HCT116 (cell line): Measurements from ENCODE around the gene SH3GL2. TPM values are rescaled to one million over a fixed set of nuclear protein-coding genes. Genes with fewer than 3 reads are reported as not detected.

Source experiments
- ATAC-seq: fragments of 200-7000 bp; cut with Tn5 transposase; 2 replicates; pipeline ENCODE4 v1.9.1; 2020; ENCODE audit warnings: mild to moderate bottlenecking, moderate library complexity
- BruUV-seq: library from RNA; stranded (reverse); fragments of 400-500 nt; replicated peaks from 2 replicates; lab custom pipeline; 2021; lab: Mats Ljungman, UMichigan
- CTCF ChIA-PET: fragments of 300-600 bp; sonication (Branson Sonifier 250); formaldehyde crosslinking; loops from one replicate; lab custom pipeline; 2021; ENCODE audit warnings: antibody characterized with exemption; lab: Charles Lee
- POLR2A ChIA-PET: fragments of 300-600, 350-600 bp; sonication (Branson Sonifier 250); formaldehyde crosslinking; loops from one replicate; lab custom pipeline; 2021; ENCODE audit warnings: antibody characterized with exemption; lab: Charles Lee
- RAD21 ChIA-PET, 2 experiments: fragments of 300-600 bp; sonication (Branson Sonifier 250); formaldehyde crosslinking; loops; one replicate each; lab custom pipeline; 2023; ENCODE audit warnings: low total read pairs in 2 of 2; ENCODE audit not compliant: uncharacterized antibody in 2 of 2, unreplicated experiment in 2 of 2, low non-redundant PET in 1 of 2; lab: Charles Lee
- DNase-seq: peaks from one replicate; pipeline ENCODE4 v3.0.0-alpha.2; 2010; ENCODE audit warnings: low read depth, low spot score
- H2AFZ ChIP-seq: fragments of 200-600 bp; shearing (Covaris generic), sonication (generic); 2 replicates; pipeline ENCODE4 v1.6.1; 2017; ENCODE audit warnings: low read depth, mixed run types, mixed read lengths, antibody characterized with exemption, low read length; ENCODE audit not compliant: poor library complexity, severe bottlenecking
- H3K27ac ChIP-seq: 2 replicates; pipeline ENCODE4 v1.5.1; 2012; ENCODE audit warnings: low read depth, low read length
- H3K27me3 ChIP-seq: fragments of 200-600 bp; sonication (generic); 2 replicates; pipeline ENCODE4 v1.6.1; 2016; ENCODE audit warnings: mixed run types, low read length, mixed read lengths; ENCODE audit not compliant: insufficient read depth
- H3K36me3 ChIP-seq, 2 experiments: fragments of 200-500 bp in 1 of 2; fragments of 200-600 bp in 1 of 2; sonication (Bioruptor generic) in 1 of 2; sonication (generic) in 1 of 2; 2 replicates each; pipeline versions ENCODE4 v1.5.1 to v1.6.1; 2014 to 2016; ENCODE audit warnings: low read length in 2 of 2, inconsistent platforms in 1 of 2, mixed read lengths in 1 of 2, mixed run types in 1 of 2; ENCODE audit not compliant: insufficient read depth in 2 of 2, control insufficient read depth in 1 of 2
- H3K4me1 ChIP-seq, 2 experiments: fragments of 200-600 bp in 1 of 2; sonication (generic) in 1 of 2; 2 replicates each; pipeline versions ENCODE4 v1.5.1 to v1.6.1; 2012 to 2017; ENCODE audit warnings: low read length in 2 of 2, inconsistent platforms in 1 of 2, mild to moderate bottlenecking in 1 of 2, mixed read lengths in 1 of 2, mixed run types in 1 of 2, moderate library complexity in 1 of 2; ENCODE audit not compliant: insufficient read depth in 2 of 2, control insufficient read depth in 1 of 2
- H3K4me2 ChIP-seq: fragments of 200-600 bp; sonication (generic); 2 replicates; pipeline ENCODE4 v1.6.1; 2017; ENCODE audit warnings: mixed run types, low read length, mixed read lengths
- H3K4me3 ChIP-seq, 2 experiments: fragments of 200-600 bp in 1 of 2; sonication (generic) in 1 of 2; replicated peaks in 1 of 2; 2 replicates each; pipeline ENCODE4 v1.5.1; 2011 to 2016; ENCODE audit warnings: low read length in 2 of 2, control low read depth in 1 of 2, low read depth in 1 of 2, mild to moderate bottlenecking in 1 of 2, mixed read lengths in 1 of 2, mixed run types in 1 of 2
- H3K79me2 ChIP-seq: fragments of 200-600 bp; sonication (generic); 2 replicates; pipeline ENCODE4 v1.6.1; 2017; ENCODE audit warnings: mild to moderate bottlenecking, mixed run types, low read length, moderate library complexity, mixed read lengths; ENCODE audit not compliant: insufficient read depth
- H3K9ac ChIP-seq: fragments of 200-600 bp; sonication (generic); 2 replicates; pipeline ENCODE4 v1.6.1; 2016; ENCODE audit warnings: low read length, mixed read lengths
- H3K9me2 ChIP-seq: fragments of 200-600 bp; sonication (generic), shearing (Covaris generic); 2 replicates; pipeline ENCODE4 v1.6.1; 2017; ENCODE audit warnings: mixed run types, mild to moderate bottlenecking, moderate library complexity; ENCODE audit not compliant: insufficient read depth
- H3K9me3 ChIP-seq, 2 experiments: fragments of 200-500 bp in 1 of 2; fragments of 200-600 bp in 1 of 2; sonication (Bioruptor generic) in 1 of 2; sonication (generic) in 1 of 2; 2 replicates each; pipeline ENCODE4 v1.6.1; 2014 to 2017; ENCODE audit warnings: low read length in 2 of 2, mixed read lengths in 2 of 2, inconsistent platforms in 1 of 2, low read depth in 1 of 2, mild to moderate bottlenecking in 1 of 2, mixed run types in 1 of 2, moderate library complexity in 1 of 2; ENCODE audit not compliant: control insufficient read depth in 1 of 2, insufficient read depth in 1 of 2
- H4K20me1 ChIP-seq: fragments of 200-600 bp; sonication (generic), shearing (Covaris generic); 2 replicates; pipeline ENCODE4 v1.6.1; 2017; ENCODE audit warnings: mixed run types, mild to moderate bottlenecking, moderate library complexity; ENCODE audit not compliant: insufficient read depth
- ATF3 ChIP-seq: IDR thresholded peaks from 2 replicates; pipeline ENCODE4 v1.6.1; 2012
- CBX3 ChIP-seq: IDR thresholded peaks from 2 replicates; pipeline ENCODE4 v1.6.1; 2012; ENCODE audit warnings: low read depth
- CEBPB ChIP-seq: IDR thresholded peaks from 2 replicates; pipeline ENCODE4 v1.6.1; 2012; ENCODE audit warnings: low read depth
- CTCF ChIP-seq, 3 experiments: fragments of 200-600 bp in 1 of 3; sonication (generic) in 1 of 3; IDR thresholded peaks in 2 of 3; conservative IDR thresholded peaks in 1 of 3; 2 replicates each; pipeline ENCODE4 v1.5.1; 2012 to 2017; ENCODE audit warnings: low read depth in 2 of 3, low read length in 2 of 3, antibody characterized with exemption in 1 of 3, borderline replicate concordance in 1 of 3, control low read depth in 1 of 3, mild to moderate bottlenecking in 1 of 3, mixed read lengths in 1 of 3, mixed run types in 1 of 3, moderate library complexity in 1 of 3; ENCODE audit not compliant: insufficient read depth in 1 of 3
- EGR1 ChIP-seq: IDR thresholded peaks from 2 replicates; pipeline ENCODE4 v1.6.1; 2012; ENCODE audit warnings: low read depth
- EZH2 ChIP-seq: fragments of 200-600 bp; sonication (generic); IDR thresholded peaks from 2 replicates; pipeline ENCODE4 v1.6.1; 2017; ENCODE audit warnings: antibody characterized with exemption, mixed run types
- FOSL1 ChIP-seq: IDR thresholded peaks from 2 replicates; pipeline ENCODE4 v1.6.1; 2012; ENCODE audit warnings: low read depth
- MAX ChIP-seq: IDR thresholded peaks from 2 replicates; pipeline ENCODE4 v1.6.1; 2012
- RAD21 ChIP-seq: IDR thresholded peaks from 2 replicates; pipeline ENCODE4 v1.6.1; 2012; ENCODE audit warnings: low read depth, mild to moderate bottlenecking
- REST ChIP-seq: IDR thresholded peaks from 2 replicates; pipeline ENCODE4 v1.6.1; 2012; ENCODE audit warnings: low read depth
- SIN3A ChIP-seq: IDR thresholded peaks from 2 replicates; pipeline ENCODE4 v1.6.1; 2012; ENCODE audit warnings: low read depth
- SRF ChIP-seq: IDR thresholded peaks from 2 replicates; pipeline ENCODE4 v1.6.1; 2012; ENCODE audit warnings: low read depth
- YY1 ChIP-seq: IDR thresholded peaks from 2 replicates; pipeline ENCODE4 v1.6.1; 2011; ENCODE audit warnings: low read length, low read depth, moderate library complexity, mild to moderate bottlenecking; ENCODE audit not compliant: insufficient replicate concordance; ENCODE audit errors: extremely low read depth
- ZBTB33 ChIP-seq: IDR thresholded peaks from 2 replicates; pipeline ENCODE4 v1.6.1; 2011; ENCODE audit warnings: mild to moderate bottlenecking, low read length, moderate library complexity; ENCODE audit not compliant: insufficient replicate concordance; ENCODE audit errors: extremely low read depth
- ZFX ChIP-seq: fragments of 450-650 bp; IDR thresholded peaks from 2 replicates; pipeline ENCODE4 v1.6.1; 2017
- intact Hi-C: fragments of 100-400 bp; cut with micrococcal nuclease; formaldehyde crosslinking; loops from 2 replicates; pipeline ENCODE4 v1.10.0; 2022
- total RNA-seq: library from RNA; stranded (reverse); gene quantifications from one replicate; pipeline ENCODE4 v1.2.1, GENCODE V29; 2021; ENCODE audit not compliant: unreplicated experiment

SH3GL2 gene
- total RNA-seq, 1 experiment from 2014 or later: not detected

- POLR2A ChIA-PET: no interaction called here
These were observed 255.0 kb downstream of the SH3GL2 start for GRCh38 chr9:17833846-17834245.

More at GRCh38 chr9:17833846-17834245, 255.0 kb downstream of the SH3GL2 start:
- TF ChIP-seq CBX3: no peak
- no peak for TF ChIP-seq FOSL1
- no peak for TF ChIP-seq CTCF (IDR thresholded peaks at IDR 0.05 in 2 of 3, conservative IDR thresholded peaks at IDR 0.05 in 1 of 3; ENCODE audit: borderline replicate concordance in 1 of 3, insufficient read depth in 1 of 3, low read depth in 2 of 3, low read length in 2 of 3)
- TF ChIP-seq ZBTB33: no peak
- no peak for TF ChIP-seq ZFX
- no peak for TF ChIP-seq RAD21
- TF ChIP-seq SRF: no peak
- no peak for TF ChIP-seq YY1
- TF ChIP-seq EGR1: no peak
- TF ChIP-seq SIN3A: no peak
- TF ChIP-seq REST: no peak
- TF ChIP-seq CEBPB: no peak
- no peak for TF ChIP-seq EZH2
- no peak for TF ChIP-seq ATF3
- TF ChIP-seq MAX: no peak
- H4K20me1 ChIP-seq: no peaks in the 10 kb centered on the region
- RAD21 ChIA-PET: no interaction called here
- no peaks in the 10 kb centered on the region for H3K27me3 ChIP-seq
- H2AFZ ChIP-seq: no peak overlapping the region
- no peak overlapping the region for H3K27ac ChIP-seq
- H3K4me1 ChIP-seq: no peaks in the 10 kb centered on the region
- no peaks in the 10 kb centered on the region for H3K36me3 ChIP-seq
- CTCF ChIA-PET: no interaction called here
- no peaks in the 10 kb centered on the region for H3K9me2 ChIP-seq
- 0 out of 4 replicates have a peak, but pooled peaks cover 0 to 5% of the 10 kb centered on the region in 2 experiments for H3K9me3 ChIP-seq
- no peak overlapping the region for H3K4me3 ChIP-seq
- intact Hi-C loops: no loop called here
- BruUV-seq: no TSS peak
- H3K79me2 ChIP-seq: no peaks in the 10 kb centered on the region
- no peak overlapping the region for H3K9ac ChIP-seq
- no peak overlapping the region for H3K4me2 ChIP-seq
- DNase-seq (no peak), ATAC-seq (no peak)
